Mesendoderm (in vitro differentiated cells): Measurements from ENCODE around the gene TNS1.

Source experiments
- DNase-seq: peaks from one replicate; pipeline ENCODE4 v3.0.0; 2013
- H2AK5ac ChIP-seq: 2 replicates; pipeline ENCODE4 v1.6.1; 2013; ENCODE audit warnings: low read length, inconsistent platforms
- H2BK120ac ChIP-seq: 2 replicates; pipeline ENCODE4 v1.6.1; 2013; ENCODE audit warnings: low read depth, mild to moderate bottlenecking, low read length, moderate library complexity, mixed read lengths
- H2BK15ac ChIP-seq: replicated peaks from 2 replicates; pipeline ENCODE4 v1.6.1; 2013; ENCODE audit warnings: low read depth, mild to moderate bottlenecking, moderate library complexity
- H2BK5ac ChIP-seq: 2 replicates; pipeline ENCODE4 v1.6.1; 2013; ENCODE audit warnings: low read length, inconsistent platforms
- H3K18ac ChIP-seq: 2 replicates; pipeline ENCODE4 v1.6.1; 2013; ENCODE audit warnings: mild to moderate bottlenecking, low read length, mixed read lengths
- H3K23ac ChIP-seq: one replicate; pipeline ENCODE4 v1.6.1; 2013; ENCODE audit warnings: low read length
- H3K27ac ChIP-seq: 2 replicates; pipeline ENCODE4 v1.5.1; 2013; ENCODE audit warnings: low read depth, mild to moderate bottlenecking, inconsistent platforms, low read length, moderate library complexity
- H3K27me3 ChIP-seq: 2 replicates; pipeline ENCODE4 v1.6.1; 2013; ENCODE audit warnings: low read length, control low read depth, mild to moderate bottlenecking, inconsistent platforms; ENCODE audit not compliant: insufficient read depth, poor library complexity
- H3K36me3 ChIP-seq: 2 replicates; pipeline ENCODE4 v1.6.1; 2013; ENCODE audit warnings: low read length, inconsistent platforms; ENCODE audit not compliant: control insufficient read depth, insufficient read depth
- H3K4ac ChIP-seq: one replicate; pipeline ENCODE4 v1.6.1; 2013; ENCODE audit warnings: low read depth, mild to moderate bottlenecking, low read length, moderate library complexity
- H3K4me1 ChIP-seq: 2 replicates; pipeline ENCODE4 v1.6.1; 2013; ENCODE audit warnings: low read depth, low read length, inconsistent platforms; ENCODE audit not compliant: control insufficient read depth
- H3K4me2 ChIP-seq: 2 replicates; pipeline ENCODE4 v1.6.1; 2013; ENCODE audit warnings: low read length
- H3K4me3 ChIP-seq: 2 replicates; pipeline ENCODE4 v1.5.1; 2013; ENCODE audit warnings: mild to moderate bottlenecking, low read length
- H3K56ac ChIP-seq: one replicate; pipeline ENCODE4 v1.6.1; 2013; ENCODE audit warnings: low read length
- H3K79me1 ChIP-seq: 2 replicates; pipeline ENCODE4 v1.6.1; 2013; ENCODE audit warnings: low read length, inconsistent platforms
- H3K79me2 ChIP-seq: 2 replicates; pipeline ENCODE4 v1.6.1; 2013; ENCODE audit warnings: mild to moderate bottlenecking, low read length; ENCODE audit not compliant: control insufficient read depth, insufficient read depth
- H3K9ac ChIP-seq: 2 replicates; pipeline ENCODE4 v1.6.1; 2013; ENCODE audit warnings: low read length, inconsistent platforms
- H4K5ac ChIP-seq: one replicate; pipeline ENCODE4 v1.6.1; 2013; ENCODE audit warnings: low read length
- H4K8ac ChIP-seq: one replicate; pipeline ENCODE4 v1.6.1; 2013; ENCODE audit warnings: low read depth, mild to moderate bottlenecking, control low read depth, low read length, moderate library complexity
- WGBS: extraction: QIAGEN DNeasy Blood & Tissue Kit; methylation state at CpG from one replicate; pipeline ENCODE4 v1.1.7; 2013; ENCODE audit warnings: low lambda C conversion rate, missing lambda C conversion rate; ENCODE audit not compliant: insufficient coverage; ENCODE audit errors: extremely low coverage; 5-methylcytosine and 5-hydroxymethylcytosine counted together

The TNS1 gene

GRCh38 chr2:217954971-217955740, 47.6 kb downstream of the TNS1 start:
- WGBS = no CpG with 5 or more reads among the region's 15 CpGs
- peaks cover 3% of the 10 kb centered on the region for H3K4me1 ChIP-seq
- H2BK120ac ChIP-seq = no peak overlapping the region
- H3K27ac ChIP-seq = no peak overlapping the region
- H4K8ac ChIP-seq = no peak overlapping the region
- H2BK15ac ChIP-seq = no peak overlapping the region
- H3K4ac ChIP-seq = no peak overlapping the region
- H2BK5ac ChIP-seq = no peak overlapping the region
- no peak overlapping the region for H3K18ac ChIP-seq
- H3K4me3 ChIP-seq = no peak overlapping the region
- H3K23ac ChIP-seq = no peak overlapping the region
- no peak overlapping the region for H3K9ac ChIP-seq
- H3K27me3 ChIP-seq = no peaks in the 10 kb centered on the region
- no peaks in the 10 kb centered on the region for H3K79me2 ChIP-seq
- H3K36me3 ChIP-seq = no peaks in the 10 kb centered on the region
- H3K56ac ChIP-seq = no peak overlapping the region
- no peak overlapping the region for H3K4me2 ChIP-seq
- H3K79me1 ChIP-seq = no peaks in the 10 kb centered on the region
- no peak for DNase-seq
- no peak overlapping the region for H2AK5ac ChIP-seq
- no peak overlapping the region for H4K5ac ChIP-seq

GRCh38 chr2:217954469-217954868, 48.3 kb downstream of the TNS1 start:
- no peak overlapping the region for H3K27ac ChIP-seq
- H3K23ac ChIP-seq = no peak overlapping the region
- no peak overlapping the region for H2BK5ac ChIP-seq
- no peaks in the 10 kb centered on the region for H3K36me3 ChIP-seq
- H3K4me3 ChIP-seq = no peak overlapping the region
- H3K79me1 ChIP-seq = no peaks in the 10 kb centered on the region
- DNase-seq = no peak
- no peak overlapping the region for H4K8ac ChIP-seq
- no peak overlapping the region for H4K5ac ChIP-seq
- no peak overlapping the region for H2BK120ac ChIP-seq
- H3K27me3 ChIP-seq = no peaks in the 10 kb centered on the region
- no peaks in the 10 kb centered on the region for H3K79me2 ChIP-seq
- H3K4me1 ChIP-seq = no peaks in the 10 kb centered on the region
- no peak overlapping the region for H3K4ac ChIP-seq
- H3K9ac ChIP-seq = no peak overlapping the region
- no CpG with 5 or more reads among the region's 3 CpGs for WGBS
- H3K4me2 ChIP-seq = no peak overlapping the region
- no peak overlapping the region for H2BK15ac ChIP-seq
- no peak overlapping the region for H3K18ac ChIP-seq
- no peak overlapping the region for H2AK5ac ChIP-seq
- H3K56ac ChIP-seq = no peak overlapping the region

GRCh38 chr2:217954051-217954450, 48.7 kb downstream of the TNS1 start:
- no peak overlapping the region for H3K4me2 ChIP-seq
- no peak overlapping the region for H3K9ac ChIP-seq
- no peak overlapping the region for H3K56ac ChIP-seq
- H3K36me3 ChIP-seq = no peaks in the 10 kb centered on the region
- no peak for DNase-seq
- no peak overlapping the region for H3K18ac ChIP-seq
- no peak overlapping the region for H3K23ac ChIP-seq
- no peaks in the 10 kb centered on the region for H3K79me1 ChIP-seq
- H3K4ac ChIP-seq = no peak overlapping the region
- H3K4me1 ChIP-seq = peaks cover under 1% of the 10 kb centered on the region
- H3K79me2 ChIP-seq = no peaks in the 10 kb centered on the region
- no peaks in the 10 kb centered on the region for H3K27me3 ChIP-seq
- H4K5ac ChIP-seq = no peak overlapping the region
- no peak overlapping the region for H4K8ac ChIP-seq
- no peak overlapping the region for H2AK5ac ChIP-seq
- no peak overlapping the region for H2BK120ac ChIP-seq
- H2BK15ac ChIP-seq = no peak overlapping the region
- no peak overlapping the region for H2BK5ac ChIP-seq
- H3K4me3 ChIP-seq = no peak overlapping the region
- no peak overlapping the region for H3K27ac ChIP-seq
- no CpG with 5 or more reads among the region's 9 CpGs for WGBS

- Histone ChIP-seq H2BK120ac (no peak overlapping the region), H3K18ac (no peak overlapping the region), H3K56ac (no peak overlapping the region), H3K36me3 (no peaks in the 10 kb centered on the region), H3K79me2 (no peaks in the 10 kb centered on the region), H3K4me2 (no peak overlapping the region), H3K9ac (no peak overlapping the region), H3K79me1 (no peaks in the 10 kb centered on the region), H3K23ac (no peak overlapping the region), H4K8ac (no peak overlapping the region), H3K27ac (no peak overlapping the region), H2BK5ac (no peak overlapping the region), H3K4me3 (no peak overlapping the region), H3K4ac (no peak overlapping the region), H2AK5ac (no peak overlapping the region), H2BK15ac (no peak overlapping the region), H3K27me3 (no peaks in the 10 kb centered on the region), H3K4me1 (peaks cover 5% of the 10 kb centered on the region), H4K5ac (no peak overlapping the region)
- no peak for DNase-seq
- whole genome bisulfite sequencing = no CpG with 5 or more reads among the region's 6 CpGs
These were observed 49.3 kb downstream of the TNS1 start for GRCh38 chr2:217953531-217953932.

GRCh38 chr2:217953011-217953481, 49.7 kb downstream of the TNS1 start:
- Histone ChIP-seq H3K36me3 (no peaks in the 10 kb centered on the region), H3K27ac (no peak overlapping the region), H3K79me1 (no peaks in the 10 kb centered on the region), H3K4me3 (no peak overlapping the region), H4K8ac (no peak overlapping the region), H3K18ac (no peak overlapping the region), H3K4me1 (peaks cover 6% of the 10 kb centered on the region), H3K79me2 (no peaks in the 10 kb centered on the region), H3K23ac (no peak overlapping the region), H3K4ac (no peak overlapping the region), H3K27me3 (no peaks in the 10 kb centered on the region), H4K5ac (no peak overlapping the region), H3K4me2 (no peak overlapping the region), H2AK5ac (no peak overlapping the region), H3K56ac (no peak overlapping the region), H2BK15ac (no peak overlapping the region), H2BK5ac (no peak overlapping the region), H3K9ac (no peak overlapping the region), H2BK120ac (no peak overlapping the region)
- no peak for DNase-seq
- WGBS = no CpG with 5 or more reads among the region's 7 CpGs

- no peak overlapping the region for H4K8ac ChIP-seq
- H3K23ac ChIP-seq = peak overlapping the region; percentile 30
- WGBS = no CpG with 5 or more reads among the region's 7 CpGs
- H3K18ac ChIP-seq = no peak overlapping the region
- H4K5ac ChIP-seq = no peak overlapping the region
- peaks cover 6% of the 10 kb centered on the region for H3K4me1 ChIP-seq
- no peak overlapping the region for H3K9ac ChIP-seq
- H3K56ac ChIP-seq = no peak overlapping the region
- H3K27me3 ChIP-seq = no peaks in the 10 kb centered on the region
- no peak overlapping the region for H3K27ac ChIP-seq
- H3K4ac ChIP-seq = no peak overlapping the region
- H3K79me1 ChIP-seq = no peaks in the 10 kb centered on the region
- no peaks in the 10 kb centered on the region for H3K36me3 ChIP-seq
- no peak overlapping the region for H2AK5ac ChIP-seq
- H2BK5ac ChIP-seq = no peak overlapping the region
- no peaks in the 10 kb centered on the region for H3K79me2 ChIP-seq
- H2BK120ac ChIP-seq = no peak overlapping the region
- DNase-seq = no peak
- H3K4me3 ChIP-seq = no peak overlapping the region
- H2BK15ac ChIP-seq = no peak overlapping the region
- no peak overlapping the region for H3K4me2 ChIP-seq
These were observed 50.4 kb downstream of the TNS1 start for GRCh38 chr2:217952409-217952808.
